GM21515 (cell line): Measurements from ENCODE around the gene CHST13.
"Not testable (repeated sequence)": the region's sequence is repeated elsewhere in the genome, so short reads cannot be mapped to it uniquely, and the experiment has no call there.

Source experiments
- ATAC-seq: cut with Tn5 transposase; IDR thresholded peaks from one replicate; pipeline ENCODE4 v1.9.1; 2021; ENCODE audit not compliant: unreplicated experiment

CHST13 gene

DNA sequence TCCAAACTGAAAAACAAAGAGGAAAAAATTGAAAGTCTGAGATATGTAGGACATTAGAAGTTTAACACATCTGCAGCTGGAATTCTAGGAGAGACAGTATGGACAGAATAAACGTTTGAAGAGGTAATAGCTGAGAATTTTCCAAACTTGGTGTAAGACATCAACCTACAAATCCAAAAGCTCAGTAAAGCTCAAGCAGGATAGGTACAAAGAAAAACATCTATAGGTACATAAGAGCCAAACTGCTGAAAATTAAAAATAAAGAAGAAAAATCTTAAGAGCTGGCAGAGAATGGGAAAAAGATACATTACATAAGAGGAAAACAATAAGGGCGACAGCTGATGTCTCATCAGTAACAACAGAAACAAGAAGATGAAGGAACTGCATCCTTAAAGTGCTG, 57.6 kb downstream of the CHST13 start:
- no peak for ATAC-seq

DNA sequence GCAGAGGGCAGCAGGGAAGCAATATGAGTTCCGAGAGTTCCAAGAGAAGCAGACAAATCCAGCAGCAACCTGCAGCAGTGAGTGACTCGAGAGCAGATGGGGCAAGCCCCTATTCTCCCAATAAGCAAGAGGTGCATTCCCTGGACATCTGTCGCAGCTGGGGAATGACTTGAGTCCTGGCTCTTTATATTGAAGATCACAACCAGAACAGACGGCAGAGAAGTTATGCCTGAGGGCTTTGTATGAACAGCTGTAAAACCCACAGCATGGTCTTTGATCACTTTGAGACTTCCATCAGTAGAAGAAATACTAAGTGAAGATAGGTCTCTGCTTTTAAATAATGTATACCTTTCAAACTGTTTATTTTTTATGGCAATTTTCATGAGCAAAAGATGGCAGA, 58.4 kb downstream of the CHST13 start:
- ATAC-seq, result no peak

DNA sequence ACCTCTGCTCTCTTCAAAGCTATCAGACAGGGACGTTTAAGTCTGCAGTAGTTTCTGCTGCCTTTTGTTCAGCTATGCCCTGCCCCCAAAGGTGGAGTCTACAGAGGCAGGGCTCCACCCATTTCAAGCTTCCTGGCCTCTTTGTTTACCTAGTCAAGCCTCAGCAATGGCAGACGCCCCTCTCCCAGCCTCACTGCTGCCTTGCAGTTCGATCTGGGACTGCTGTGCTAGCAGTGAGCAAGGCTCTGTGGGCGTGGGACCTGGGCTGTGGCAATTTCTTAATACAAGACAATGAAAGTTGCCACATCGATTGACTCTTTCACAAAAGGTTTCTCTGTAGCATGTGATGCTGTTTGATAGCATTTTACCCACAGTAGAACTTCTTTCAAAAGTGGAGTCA, 67.6 kb downstream of the CHST13 start:
- not testable (repeated sequence) for ATAC-seq
